H9 (cell line): ENCODE measurements around the gene DUSP16. TPM values are rescaled to one million over a fixed set of nuclear protein-coding genes. Genes with fewer than 3 reads are reported as not detected.

Source experiments
- DNase-seq: peaks from one replicate; pipeline ENCODE4 v3.0.0-alpha.2; 2017
- H2AFZ ChIP-seq: one replicate; pipeline ENCODE4 v1.6.1; 2013; ENCODE audit warnings: mild to moderate bottlenecking, low read length, control low read depth, moderate library complexity
- H2AK5ac ChIP-seq: 2 replicates; pipeline ENCODE4 v1.6.1; 2013; ENCODE audit warnings: low read length, control low read depth, mixed read lengths; ENCODE audit not compliant: insufficient read length
- H2BK120ac ChIP-seq: one replicate; pipeline ENCODE4 v1.6.1; 2013; ENCODE audit warnings: low read depth, mild to moderate bottlenecking, low read length, control low read depth, inconsistent platforms; ENCODE audit not compliant: poor library complexity, severe bottlenecking
- H2BK12ac ChIP-seq: 2 replicates; pipeline ENCODE4 v1.6.1; 2013; ENCODE audit warnings: low read length, control low read depth, mixed read lengths, low read depth; ENCODE audit not compliant: insufficient read length
- H2BK15ac ChIP-seq: 2 replicates; pipeline ENCODE4 v1.6.1; 2013; ENCODE audit warnings: low read depth, low read length, control low read depth
- H2BK20ac ChIP-seq: one replicate; pipeline ENCODE4 v1.6.1; 2013; ENCODE audit warnings: low read depth, mild to moderate bottlenecking, low read length, control low read depth, inconsistent platforms; ENCODE audit not compliant: poor library complexity, severe bottlenecking
- H2BK5ac ChIP-seq: 2 replicates; pipeline ENCODE4 v1.6.1; 2013; ENCODE audit warnings: low read length, control low read depth, mixed read lengths; ENCODE audit not compliant: insufficient read length
- H3K14ac ChIP-seq: 2 replicates; pipeline ENCODE4 v1.6.1; 2013; ENCODE audit warnings: low read length, control low read depth; ENCODE audit not compliant: insufficient read depth
- H3K18ac ChIP-seq: 2 replicates; pipeline ENCODE4 v1.6.1; 2013; ENCODE audit warnings: low read depth, mild to moderate bottlenecking, mixed read lengths, low read length, control low read depth; ENCODE audit not compliant: insufficient read length
- H3K23ac ChIP-seq: 2 replicates; pipeline ENCODE4 v1.6.1; 2013; ENCODE audit warnings: low read length, control low read depth, mixed read lengths, low read depth; ENCODE audit not compliant: insufficient read length
- H3K23me2 ChIP-seq: 2 replicates; pipeline ENCODE4 v1.6.1; 2013; ENCODE audit warnings: low read depth, mild to moderate bottlenecking, mixed read lengths, low read length, control low read depth; ENCODE audit not compliant: insufficient read length, poor library complexity, severe bottlenecking
- H3K27ac ChIP-seq: 2 replicates; pipeline ENCODE4 v1.5.1; 2013; ENCODE audit warnings: low read length, control low read depth, mixed read lengths, low read depth; ENCODE audit not compliant: insufficient read length
- H3K27me3 ChIP-seq: 2 replicates; pipeline ENCODE4 v1.6.1; 2013; ENCODE audit warnings: low read length, control low read depth, inconsistent platforms; ENCODE audit not compliant: insufficient read depth
- H3K4ac ChIP-seq: 2 replicates; pipeline ENCODE4 v1.6.1; 2013; ENCODE audit warnings: low read depth, mild to moderate bottlenecking, control low read depth, inconsistent platforms, low read length, moderate library complexity
- H3K4me1 ChIP-seq: 2 replicates; pipeline ENCODE4 v1.6.1; 2013; ENCODE audit warnings: low read length, control low read depth, inconsistent platforms; ENCODE audit not compliant: insufficient read depth
- H3K4me2 ChIP-seq: 2 replicates; pipeline ENCODE4 v1.6.1; 2013; ENCODE audit warnings: low read length, control low read depth, mixed read lengths; ENCODE audit not compliant: insufficient read length, insufficient read depth
- H3K56ac ChIP-seq: 2 replicates; pipeline ENCODE4 v1.6.1; 2013; ENCODE audit warnings: low read depth, mild to moderate bottlenecking, mixed read lengths, low read length, control low read depth; ENCODE audit not compliant: insufficient read length
- H3K79me1 ChIP-seq: 2 replicates; pipeline ENCODE4 v1.6.1; 2013; ENCODE audit warnings: low read depth, mild to moderate bottlenecking, moderate library complexity, low read length, control low read depth, inconsistent platforms; ENCODE audit not compliant: insufficient read depth, poor library complexity, severe bottlenecking
- H3K79me2 ChIP-seq: 2 replicates; pipeline ENCODE4 v1.6.1; 2013; ENCODE audit warnings: low read length, control low read depth, inconsistent platforms; ENCODE audit not compliant: insufficient read depth
- H3K9ac ChIP-seq: 2 replicates; pipeline ENCODE4 v1.6.1; 2013; ENCODE audit warnings: low read length, control low read depth, mixed read lengths; ENCODE audit not compliant: insufficient read length; ENCODE audit errors: extremely low read depth
- H3K9me3 ChIP-seq: one replicate; pipeline ENCODE4 v1.6.1; 2013; ENCODE audit warnings: low read depth, low read length, inconsistent platforms; ENCODE audit not compliant: control insufficient read depth
- H3T11ph ChIP-seq: one replicate; pipeline ENCODE4 v1.6.1; 2013; ENCODE audit warnings: mild to moderate bottlenecking, low read length, control low read depth, inconsistent platforms
- H4K20me1 ChIP-seq: one replicate; pipeline ENCODE4 v1.6.1; 2013; ENCODE audit not compliant: control insufficient read depth, insufficient read length, insufficient read depth
- H4K5ac ChIP-seq: 2 replicates; pipeline ENCODE4 v1.6.1; 2013; ENCODE audit warnings: low read depth, mild to moderate bottlenecking, mixed read lengths, low read length, control low read depth; ENCODE audit not compliant: insufficient read length
- H4K8ac ChIP-seq: replicated peaks from 2 replicates; pipeline ENCODE4 v1.6.1; 2013; ENCODE audit warnings: low read length, control low read depth, mixed read lengths, low read depth; ENCODE audit not compliant: insufficient read length
- H4K91ac ChIP-seq: 2 replicates; pipeline ENCODE4 v1.6.1; 2013; ENCODE audit warnings: low read depth, mild to moderate bottlenecking, moderate library complexity, mixed read lengths, low read length, control low read depth; ENCODE audit not compliant: insufficient read length
- H3K27ac Mint-ChIP-seq, 3 experiments: 2 replicates in 2 of 3; 3 replicates in 1 of 3; pipeline ENCODE4 v1.8.0; 2020 to 2021; ENCODE audit warnings: mixed read lengths in 3 of 3, mild to moderate bottlenecking in 1 of 3, moderate library complexity in 1 of 3
- H3K27me3 Mint-ChIP-seq: 2 replicates; pipeline ENCODE4 v1.8.0; 2021; ENCODE audit warnings: low read depth, mild to moderate bottlenecking, moderate library complexity, mixed read lengths
- H3K36me3 Mint-ChIP-seq, 3 experiments: 2 replicates in 2 of 3; 3 replicates in 1 of 3; pipeline ENCODE4 v1.8.0; 2020 to 2021; ENCODE audit warnings: low read depth in 3 of 3, mixed read lengths in 3 of 3; ENCODE audit not compliant: insufficient read depth in 1 of 3
- H3K4me1 Mint-ChIP-seq, 2 experiments: 2 replicates each; pipeline ENCODE4 v1.8.0; 2020; ENCODE audit warnings: mixed read lengths in 2 of 2
- H3K4me3 Mint-ChIP-seq, 2 experiments: 2 replicates in 1 of 2; 3 replicates in 1 of 2; pipeline ENCODE4 v1.8.0; 2020 to 2021; ENCODE audit warnings: mild to moderate bottlenecking in 2 of 2, mixed read lengths in 2 of 2, moderate library complexity in 1 of 2
- H3K9me3 Mint-ChIP-seq, 2 experiments: 2 replicates in 1 of 2; 3 replicates in 1 of 2; pipeline ENCODE4 v1.8.0; 2020; ENCODE audit warnings: mild to moderate bottlenecking in 2 of 2, mixed read lengths in 2 of 2, moderate library complexity in 1 of 2
- CTCF ChIP-seq: fragments of 200-600 bp; sonication (generic); conservative IDR thresholded peaks from 3 replicates; pipeline ENCODE4 v1.8.0; 2021; ENCODE audit warnings: antibody characterized with exemption, mild to moderate bottlenecking
- WGBS: extraction: QIAGEN DNeasy Blood & Tissue Kit; methylation state at CpG from one replicate; pipeline ENCODE4 v1.1.7; 2013; ENCODE audit warnings: missing lambda C conversion rate, low lambda C conversion rate, mixed read lengths; ENCODE audit not compliant: insufficient read length; ENCODE audit errors: extremely low coverage; 5-methylcytosine and 5-hydroxymethylcytosine counted together
- total RNA-seq: library from RNA; stranded (reverse); gene quantifications from 2 replicates; pipeline ENCODE4 v1.2.1, GENCODE V29; 2021

Gene DUSP16
- total RNA-seq, 1 experiment from 2014 or later = 64.0 TPM

GRCh38 chr12:12609692-12610091, 47.0 kb upstream of the DUSP16 start:
- Histone ChIP-seq H3K14ac (no peak overlapping the region), H3K4me1 (peaks cover 3% of the 10 kb centered on the region; the same call in 1 of the 2 replicates), H3K9ac (no peak overlapping the region), H3T11ph (no peak overlapping the region), H2BK15ac (no peak overlapping the region), H4K5ac (no peak overlapping the region), H3K9me3 (no peaks in the 10 kb centered on the region), H2BK20ac (no peak overlapping the region), H3K79me2 (no peaks in the 10 kb centered on the region), H2AK5ac (no peak overlapping the region), H3K23ac (no peak overlapping the region), H4K8ac (no peak overlapping the region), H4K91ac (no peak overlapping the region), H2BK12ac (no peak overlapping the region), H3K56ac (no peak overlapping the region), H3K79me1 (no peaks in the 10 kb centered on the region), H2AFZ (no peak overlapping the region), H3K27ac (no peak overlapping the region), H2BK120ac (no peak overlapping the region), H3K4ac (no peak overlapping the region), H3K27me3 (no peaks in the 10 kb centered on the region), H4K20me1 (no peaks in the 10 kb centered on the region), H3K23me2 (peaks cover 6% of the 10 kb centered on the region), H3K4me2 (no peak overlapping the region), H3K18ac (no peak overlapping the region), H2BK5ac (no peak overlapping the region)
- no peaks in the 10 kb centered on the region; a peak in 1 of 5 replicates for H3K9me3 Mint-ChIP-seq
- TF ChIP-seq CTCF = no peak
- no peak for DNase-seq
- no peaks in the 10 kb centered on the region for H3K27me3 Mint-ChIP-seq
- H3K36me3 Mint-ChIP-seq = peaks cover 0 to 10% (median 3%) of the 10 kb centered on the region in 3 experiments; a peak in 3 of 7 replicates
- H3K4me3 Mint-ChIP-seq = no peak overlapping the region
- WGBS = no CpG with 5 or more reads among the region's 3 CpGs
- peaks cover 27 to 34% of the 10 kb centered on the region in 2 experiments for H3K4me1 Mint-ChIP-seq
- no peak overlapping the region for H3K27ac Mint-ChIP-seq
